Transverse colon (tissue), 4 donors: ENCODE measurements around the gene TMTC2.

Experiments
- CTCF ChIP-seq, 5 experiments: fragments of 200-600 bp in 3 of 5; fragments of 450-650 bp in 2 of 5; sonication (generic) in 3 of 5; IDR thresholded peaks; 1 replicate in 2 of 5; 2 replicates in 3 of 5; pipeline ENCODE4 v1.5.1; 2016 to 2017; ENCODE audit warnings: antibody characterized with exemption in 5 of 5, inconsistent platforms in 3 of 5, mild to moderate bottlenecking in 2 of 5, moderate library complexity in 1 of 5
- POLR2AphosphoS5 ChIP-seq, 3 donors: sonication (generic); formaldehyde crosslinking; IDR thresholded peaks; one replicate each; pipeline ENCODE4 v1.6.1; 2016; ENCODE audit warnings: antibody characterized with exemption in 3 of 3

DNA sequence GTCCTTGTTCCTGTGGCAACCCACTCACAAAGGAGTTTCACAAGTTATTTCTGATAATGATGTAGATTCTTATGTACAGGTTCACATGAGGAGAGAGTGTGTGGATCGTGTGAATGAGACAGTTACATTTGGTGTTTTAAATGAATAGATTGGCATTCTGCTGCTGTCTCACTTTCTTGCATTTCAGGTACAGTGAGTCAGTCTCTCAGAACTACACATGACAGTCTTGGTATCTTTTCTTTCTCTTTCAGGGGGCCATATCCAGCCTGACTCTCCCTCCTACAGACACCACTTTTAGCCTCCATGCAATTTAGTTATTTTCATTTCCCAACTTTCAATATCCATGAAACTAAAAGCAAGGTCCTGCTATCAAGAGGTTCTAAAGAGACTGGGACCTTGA, 19.9 kb upstream of the TMTC2 start:
- no peak for TF ChIP-seq CTCF (IDR thresholded peaks at IDR 0.05)
- TF ChIP-seq POLR2AphosphoS5 (IDR thresholded peaks at IDR 0.05), result no peak
